LNCAP (cell line): ENCODE data around the gene SUV39H2.

Source experiments
- TF ChIP-seq, protein P1 (sequence below): fragments of 450-650 bp; IDR thresholded peaks from 2 replicates; pipeline ENCODE4 v1.5.1; 2017; ENCODE audit warnings: mild to moderate bottlenecking

Gene SUV39H2

DNA sequence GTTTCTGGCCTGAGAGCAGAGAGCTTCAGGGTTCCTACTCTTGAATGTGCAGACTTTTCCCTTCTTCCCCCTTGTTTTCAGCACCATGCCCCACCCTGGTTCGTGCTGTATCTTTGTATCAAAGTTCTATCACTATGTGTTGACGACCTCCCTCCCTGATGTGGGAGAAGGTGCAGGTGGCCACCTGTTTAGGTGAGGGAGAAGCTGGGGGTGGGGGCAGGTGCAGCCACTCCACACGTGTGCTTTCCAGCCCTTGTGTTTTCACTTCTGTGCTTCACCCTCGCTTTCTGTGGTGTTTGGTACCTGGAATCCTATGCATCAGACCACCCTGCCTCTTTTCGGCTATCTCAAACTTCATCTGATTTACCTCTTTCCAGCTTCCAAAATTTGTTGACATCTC lies 19.6 kb upstream of the SUV39H2 start:
- TF ChIP-seq, protein P1, sequence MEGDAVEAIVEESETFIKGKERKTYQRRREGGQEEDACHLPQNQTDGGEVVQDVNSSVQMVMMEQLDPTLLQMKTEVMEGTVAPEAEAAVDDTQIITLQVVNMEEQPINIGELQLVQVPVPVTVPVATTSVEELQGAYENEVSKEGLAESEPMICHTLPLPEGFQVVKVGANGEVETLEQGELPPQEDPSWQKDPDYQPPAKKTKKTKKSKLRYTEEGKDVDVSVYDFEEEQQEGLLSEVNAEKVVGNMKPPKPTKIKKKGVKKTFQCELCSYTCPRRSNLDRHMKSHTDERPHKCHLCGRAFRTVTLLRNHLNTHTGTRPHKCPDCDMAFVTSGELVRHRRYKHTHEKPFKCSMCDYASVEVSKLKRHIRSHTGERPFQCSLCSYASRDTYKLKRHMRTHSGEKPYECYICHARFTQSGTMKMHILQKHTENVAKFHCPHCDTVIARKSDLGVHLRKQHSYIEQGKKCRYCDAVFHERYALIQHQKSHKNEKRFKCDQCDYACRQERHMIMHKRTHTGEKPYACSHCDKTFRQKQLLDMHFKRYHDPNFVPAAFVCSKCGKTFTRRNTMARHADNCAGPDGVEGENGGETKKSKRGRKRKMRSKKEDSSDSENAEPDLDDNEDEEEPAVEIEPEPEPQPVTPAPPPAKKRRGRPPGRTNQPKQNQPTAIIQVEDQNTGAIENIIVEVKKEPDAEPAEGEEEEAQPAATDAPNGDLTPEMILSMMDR, result no peak

DNA sequence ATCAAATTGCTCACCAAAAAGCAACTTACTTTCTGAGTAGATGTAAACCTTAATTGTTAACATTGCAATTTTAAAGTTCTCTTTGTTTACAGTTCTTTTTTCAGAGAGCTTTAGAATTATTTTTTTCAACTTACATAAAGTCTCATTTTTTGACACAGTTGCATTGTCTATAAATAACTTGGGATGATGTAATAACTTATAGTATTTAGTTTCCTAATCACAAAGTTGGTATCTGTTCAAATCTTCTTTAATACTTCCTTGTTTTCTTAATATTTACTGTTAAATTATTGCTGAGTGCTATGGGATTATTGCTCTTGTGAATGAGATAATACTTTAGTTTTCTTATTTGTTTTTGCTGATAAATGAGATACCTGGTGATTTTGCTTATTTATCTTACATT lies 18.9 kb upstream of the SUV39H2 start:
- TF ChIP-seq, protein P1, result no peak

DNA sequence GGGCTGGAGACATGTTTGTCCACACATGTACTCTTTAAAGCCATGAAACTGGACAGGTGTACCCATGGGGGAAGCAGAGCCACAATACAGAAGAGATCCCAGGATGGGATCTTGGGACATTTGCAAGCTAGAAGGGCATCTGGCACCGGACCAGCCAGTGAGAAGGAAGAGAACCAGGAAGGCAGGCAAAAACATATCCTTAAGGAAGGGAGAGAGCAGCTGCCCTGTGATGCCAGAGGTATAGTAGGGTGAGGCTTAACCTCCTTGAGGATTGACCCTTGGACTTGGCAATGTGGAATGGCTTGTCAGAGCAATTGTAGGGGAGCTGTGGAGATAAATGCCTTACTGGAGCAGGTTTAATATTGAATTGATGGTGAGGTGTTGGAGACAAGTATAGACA lies 17.9 kb upstream of the SUV39H2 start:
- TF ChIP-seq, protein P1, result no peak

DNA sequence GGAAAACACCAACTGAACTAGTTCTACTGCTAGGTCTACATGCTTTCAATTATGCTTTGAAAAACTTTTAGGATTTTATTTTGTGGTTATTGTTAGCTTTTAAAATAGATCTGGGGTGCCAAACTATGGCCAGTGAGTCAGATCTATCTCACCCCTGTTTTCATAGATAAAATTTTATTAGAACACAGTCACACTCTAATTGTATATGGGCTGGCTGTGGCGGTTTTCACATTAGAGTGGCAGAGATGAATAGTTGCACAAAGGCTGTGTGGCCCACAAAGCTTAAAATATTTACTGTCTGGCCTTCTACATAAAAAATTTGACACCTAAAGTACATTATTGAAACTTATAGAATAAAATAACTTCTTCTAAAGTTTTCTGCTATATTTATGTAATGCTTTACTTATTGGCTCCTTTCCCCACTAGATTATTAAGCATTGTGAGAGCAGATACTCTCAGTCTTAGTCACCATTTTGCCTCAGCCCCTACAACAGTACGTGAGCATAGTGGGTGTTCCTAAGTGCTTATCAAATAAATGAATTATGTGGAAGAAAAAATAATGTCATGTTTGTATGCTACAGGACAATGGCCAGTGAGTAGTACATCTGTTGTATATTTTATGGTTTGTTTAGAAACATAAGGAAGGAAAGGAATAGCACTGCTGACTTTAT lies 5.4 kb upstream of the SUV39H2 start:
- TF ChIP-seq, protein P1, result no peak

DNA sequence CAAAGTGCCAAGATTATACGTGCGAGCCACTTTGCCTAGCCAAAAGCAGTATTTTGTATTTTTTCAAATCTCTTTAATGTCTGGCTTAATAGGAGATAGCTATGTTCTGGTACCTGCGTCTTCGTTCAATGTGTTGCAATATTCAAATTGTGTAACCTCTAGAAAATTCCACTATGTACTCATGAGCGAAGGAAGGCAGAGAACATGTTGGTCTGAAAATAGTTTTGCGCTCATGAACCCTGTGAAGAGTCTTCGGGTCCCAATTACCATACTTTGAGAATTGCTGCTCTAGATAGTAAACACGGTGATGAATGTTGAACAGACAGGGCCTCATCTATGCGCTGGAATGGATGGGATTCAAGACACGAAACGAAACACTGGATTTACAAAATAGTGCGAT lies 2.7 kb upstream of the SUV39H2 start:
- TF ChIP-seq, protein P1, result no peak

DNA sequence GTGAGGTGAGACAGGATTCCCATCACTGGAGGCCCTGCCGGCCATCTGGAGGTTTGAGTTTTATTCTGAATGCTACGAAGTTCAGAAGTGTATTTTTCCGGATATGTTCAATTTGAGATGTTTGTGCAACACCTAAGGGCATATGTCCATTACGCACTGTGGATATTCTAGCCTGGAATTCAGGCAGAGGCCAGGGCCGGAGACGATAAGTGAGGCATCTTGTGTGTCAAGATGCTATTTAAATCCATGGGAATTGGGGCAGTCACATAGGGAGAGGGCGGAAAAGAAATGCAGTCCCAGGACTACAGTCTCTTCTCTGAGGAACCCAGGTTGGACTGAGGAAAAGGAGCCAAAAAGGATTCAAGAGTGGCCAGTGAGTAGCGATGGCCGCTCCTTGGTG lies 1.9 kb upstream of the SUV39H2 start:
- TF ChIP-seq, protein P1, result no peak

DNA sequence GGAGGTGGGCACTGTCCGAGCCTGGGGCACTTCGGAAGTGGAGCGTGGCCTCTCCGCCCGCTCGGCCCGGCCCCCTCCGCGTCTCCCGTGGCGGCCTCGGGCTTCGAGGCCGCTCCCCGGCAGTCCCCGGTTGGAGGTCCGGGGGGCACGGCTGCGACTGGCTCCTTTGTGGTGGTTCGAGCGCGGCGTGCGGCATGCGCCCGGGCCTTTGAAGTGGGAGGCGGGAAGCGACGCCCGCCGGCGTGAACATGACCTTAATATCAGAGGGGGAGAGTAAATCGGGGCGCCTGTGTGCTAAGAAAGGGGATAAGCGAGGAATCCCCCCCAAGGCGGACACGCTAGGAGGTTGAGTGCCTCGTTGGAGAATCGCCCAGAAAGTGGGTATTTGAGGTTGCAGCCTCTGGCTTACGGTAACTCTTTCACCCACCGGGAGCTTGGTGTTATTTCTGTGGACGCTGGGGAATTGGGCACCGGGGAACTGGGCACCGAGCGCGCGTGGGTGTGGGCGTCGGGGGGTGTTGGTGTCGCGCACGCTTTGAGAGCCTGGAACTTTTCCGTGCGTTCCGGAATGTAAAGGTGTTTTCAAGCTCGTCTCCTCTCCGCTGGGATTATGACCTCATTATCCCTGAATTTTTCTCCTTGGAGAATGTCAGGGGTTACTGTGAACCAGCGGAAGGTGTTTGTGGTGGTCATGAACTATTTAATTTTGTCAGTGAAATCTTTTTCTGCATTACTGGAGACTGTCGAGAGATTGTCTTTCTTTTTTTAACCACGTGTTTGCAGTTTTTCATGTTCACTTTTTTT lies 660 bp downstream of the SUV39H2 start:
- TF ChIP-seq, protein P1, result no peak
